Hematopoietic multipotent progenitor cell treated with erythropoietin and hydrocortisone succinate and interleukin-3 and kit ligand, for 8 days (in vitro differentiated cells): ENCODE results near the gene STAT1.

Source experiments
- DNase-seq: peaks from one replicate; pipeline ENCODE4 v3.0.0-alpha.2; 2015

The STAT1 gene

GRCh38 chr2:191013932-191014652 lies at the start of gene STAT1:
TSS of gene STAT1 (minus strand) at chr2:191014171. CDS start at chr2:191010003, 4,168 bp downstream.
- peak; percentile 90 for DNase-seq

- no peak for DNase-seq
Measured at GRCh38 chr2:191063584-191063983, 49.6 kb upstream of the STAT1 start.

GRCh38 chr2:191061381-191061980 lies 47.5 kb upstream of the STAT1 start:
- DNase-seq, result no peak

- DNase-seq, result no peak
Measured at GRCh38 chr2:191059308-191059707, 45.3 kb upstream of the STAT1 start.

GRCh38 chr2:191056228-191056627 lies 42.3 kb upstream of the STAT1 start:
- DNase-seq, result no peak

- DNase-seq, result no peak
Measured at GRCh38 chr2:191053256-191053655, 39.3 kb upstream of the STAT1 start.

GRCh38 chr2:191051825-191052778 lies 38.1 kb upstream of the STAT1 start:
- peak; percentile 68 for DNase-seq

GRCh38 chr2:191051177-191051576 lies 37.2 kb upstream of the STAT1 start:
- DNase-seq, result no peak

- no peak for DNase-seq
Measured at GRCh38 chr2:191050640-191050987, 36.6 kb upstream of the STAT1 start.

- DNase-seq, result no peak
Measured at GRCh38 chr2:191049728-191050639, 36.0 kb upstream of the STAT1 start.

GRCh38 chr2:191048073-191048472 lies 34.1 kb upstream of the STAT1 start:
- DNase-seq, result no peak

- DNase-seq, result no peak
Measured at GRCh38 chr2:191045141-191045540, 31.2 kb upstream of the STAT1 start.

GRCh38 chr2:191043438-191043837 lies 29.5 kb upstream of the STAT1 start:
- no peak for DNase-seq

- no peak for DNase-seq
Measured at GRCh38 chr2:191041418-191042161, 27.6 kb upstream of the STAT1 start.

- no peak for DNase-seq
Measured at GRCh38 chr2:191039616-191040015, 25.6 kb upstream of the STAT1 start.

GRCh38 chr2:191038741-191039140 lies 24.8 kb upstream of the STAT1 start:
- DNase-seq, result no peak

GRCh38 chr2:191038241-191038725 lies 24.3 kb upstream of the STAT1 start:
- DNase-seq, result peak; percentile 8

- no peak for DNase-seq
Measured at GRCh38 chr2:191037351-191037750, 23.4 kb upstream of the STAT1 start.

GRCh38 chr2:191036363-191036762 lies 22.4 kb upstream of the STAT1 start:
- DNase-seq, result no peak

GRCh38 chr2:191032588-191033429 lies 18.8 kb upstream of the STAT1 start:
- no peak for DNase-seq

- DNase-seq, result no peak
Measured at GRCh38 chr2:191031256-191031655, 17.3 kb upstream of the STAT1 start.
